OCI-LY7 (cell line): ENCODE results near the gene AFG3L2. TPM values are rescaled to one million over a fixed set of nuclear protein-coding genes. Genes with fewer than 3 reads are reported as not detected.

Experiments
- BruUV-seq: library from RNA; stranded (reverse); fragments of 400-500 nt; replicated peaks from 2 replicates; lab custom pipeline; 2021; lab: Mats Ljungman, UMichigan
- CTCF ChIA-PET: fragments of 300-600 bp; sonication (Branson Sonifier 250); formaldehyde crosslinking; loops from one replicate; lab custom pipeline; 2022; ENCODE audit warnings: antibody characterized with exemption; ENCODE audit not compliant: unreplicated experiment; lab: Charles Lee
- POLR2A ChIA-PET: fragments of 300-600 bp; sonication (Branson Sonifier 250); formaldehyde crosslinking; loops from one replicate; lab custom pipeline; 2022; ENCODE audit warnings: antibody characterized with exemption; lab: Charles Lee
- DNase-seq: peaks from one replicate; pipeline ENCODE4 v3.0.0-alpha.2; 2015; ENCODE audit warnings: low spot score
- H2AFZ ChIP-seq: fragments of 200-600 bp; sonication (generic), shearing (Covaris generic); 2 replicates; pipeline ENCODE4 v1.6.1; 2014; ENCODE audit warnings: mild to moderate bottlenecking, antibody characterized with exemption, low read length, moderate library complexity
- H3K27ac ChIP-seq: fragments of 200-600 bp; sonication (generic); 2 replicates; pipeline ENCODE4 v1.5.1; 2014; ENCODE audit warnings: mixed run types, low read depth, mild to moderate bottlenecking, moderate library complexity, low read length, inconsistent platforms; ENCODE audit not compliant: poor library complexity, severe bottlenecking
- H3K36me3 ChIP-seq: fragments of 200-600 bp; sonication (generic); 2 replicates; pipeline ENCODE4 v1.6.1; 2014; ENCODE audit warnings: mild to moderate bottlenecking, antibody characterized with exemption, low read length, moderate library complexity, mixed read lengths; ENCODE audit not compliant: insufficient read depth
- H3K4me1 ChIP-seq: fragments of 200-600 bp; sonication (generic); 2 replicates; pipeline ENCODE4 v1.5.1; 2014; ENCODE audit warnings: mild to moderate bottlenecking, low read length; ENCODE audit not compliant: insufficient read depth, poor library complexity, severe bottlenecking
- H3K4me2 ChIP-seq: fragments of 200-600 bp; sonication (generic); 2 replicates; pipeline ENCODE4 v1.6.1; 2014; ENCODE audit warnings: mild to moderate bottlenecking, low read length
- H3K4me3 ChIP-seq: fragments of 200-600 bp; sonication (generic); 2 replicates; pipeline ENCODE4 v1.5.1; 2014; ENCODE audit warnings: mild to moderate bottlenecking, low read depth, low read length; ENCODE audit not compliant: poor library complexity, severe bottlenecking
- H3K79me2 ChIP-seq: fragments of 200-600 bp; sonication (generic); 2 replicates; pipeline ENCODE4 v1.6.1; 2016; ENCODE audit warnings: low read depth, mild to moderate bottlenecking, low read length, moderate library complexity, mixed read lengths; ENCODE audit not compliant: insufficient read depth
- H3K9me2 ChIP-seq: fragments of 200-600 bp; sonication (generic); 2 replicates; pipeline ENCODE4 v1.6.1; 2016; ENCODE audit warnings: mild to moderate bottlenecking, low read length, mixed read lengths; ENCODE audit not compliant: insufficient read depth
- H3K9me3 ChIP-seq: fragments of 200-600 bp; sonication (generic); 2 replicates; pipeline ENCODE4 v1.6.1; 2014; ENCODE audit warnings: mild to moderate bottlenecking, mixed run types, low read length, mixed read lengths
- H4K20me1 ChIP-seq: fragments of 200-600 bp; sonication (generic); 2 replicates; pipeline ENCODE4 v1.6.1; 2014; ENCODE audit warnings: mild to moderate bottlenecking, antibody characterized with exemption, low read length, moderate library complexity, mixed read lengths; ENCODE audit not compliant: insufficient read depth
- CTCF ChIP-seq: fragments of 200-600 bp; sonication (generic); conservative IDR thresholded peaks from 2 replicates; pipeline ENCODE4 v1.5.1; 2014; ENCODE audit warnings: mild to moderate bottlenecking, antibody characterized with exemption, low read length, moderate library complexity, mixed read lengths
- EZH2phosphoT487 ChIP-seq: fragments of 200-600 bp; sonication (generic); IDR thresholded peaks from 2 replicates; pipeline ENCODE4 v1.6.1; 2018; ENCODE audit warnings: low read depth, borderline replicate concordance, mild to moderate bottlenecking, mixed run types, antibody characterized with exemption, low read length, moderate library complexity, mixed read lengths
- intact Hi-C: fragments of 100-400 bp; cut with micrococcal nuclease; formaldehyde crosslinking; loops from one replicate; pipeline ENCODE4 v1.10.0; 2022; ENCODE audit not compliant: unreplicated experiment
- total RNA-seq, 2 experiments: library from RNA; depleted of rRNA in 1 of 2; stranded (reverse); fragments of >200 nt in 1 of 2; shearing (Covaris generic) in 1 of 2; gene quantifications; 2 replicates each; pipeline ENCODE4 v1.2.3, GENCODE V29; 2014 to 2022

Gene AFG3L2
- total RNA-seq, 2 experiments from 2014 or later, result 44.8 to 72.7 TPM

- CTCF ChIA-PET, result no interaction called here
- no peak for DNase-seq
- POLR2A ChIA-PET, result interaction anchor here (0.8 kb wide), 1 partner anchor 43 kb away, joined by 3 read pairs; the partner anchor contains the start of gene AFG3L2
- no peaks in the 10 kb centered on the region for H3K4me1 ChIP-seq
- H3K4me2 ChIP-seq, result no peak overlapping the region
- peaks cover 69% of the 10 kb centered on the region for H3K36me3 ChIP-seq
- H3K9me2 ChIP-seq, result no peaks in the 10 kb centered on the region
- H4K20me1 ChIP-seq, result no peaks in the 10 kb centered on the region
- no peaks in the 10 kb centered on the region for H3K79me2 ChIP-seq
- no peak overlapping the region for H2AFZ ChIP-seq
- no peak overlapping the region for H3K27ac ChIP-seq
- no TSS peak for BruUV-seq
- TF ChIP-seq EZH2phosphoT487 (no peak), CTCF (no peak)
- no peak overlapping the region for H3K4me3 ChIP-seq
- intact Hi-C loops, result no loop called here
- no peaks in the 10 kb centered on the region for H3K9me3 ChIP-seq
Measured at GRCh38 chr18:12334366-12334808, 42.6 kb downstream of the AFG3L2 start.

GRCh38 chr18:12333506-12334290, 43.3 kb downstream of the AFG3L2 start:
- intact Hi-C loops, result no loop called here
- Histone ChIP-seq H3K4me3 (no peak overlapping the region), H4K20me1 (no peaks in the 10 kb centered on the region), H3K4me2 (no peak overlapping the region), H3K4me1 (no peaks in the 10 kb centered on the region), H3K27ac (no peak overlapping the region), H2AFZ (no peak overlapping the region), H3K9me3 (no peaks in the 10 kb centered on the region), H3K36me3 (peaks cover 73% of the 10 kb centered on the region), H3K79me2 (no peaks in the 10 kb centered on the region), H3K9me2 (no peaks in the 10 kb centered on the region)
- no peak for DNase-seq
- ChIA-PET CTCF (no interaction called here), POLR2A (no interaction called here)
- BruUV-seq, result no TSS peak
- TF ChIP-seq EZH2phosphoT487 (no peak), CTCF (no peak)

- no TSS peak for BruUV-seq
Measured at GRCh38 chr18:12330766-12331165, 46.3 kb downstream of the AFG3L2 start.

More at GRCh38 chr18:12330766-12331165, 46.3 kb downstream of the AFG3L2 start:
- TF ChIP-seq CTCF, result no peak
- TF ChIP-seq EZH2phosphoT487, result no peak
- Histone ChIP-seq H2AFZ (no peak overlapping the region), H3K4me3 (no peak overlapping the region), H3K9me3 (no peaks in the 10 kb centered on the region), H3K79me2 (no peaks in the 10 kb centered on the region), H3K27ac (no peak overlapping the region), H3K4me2 (no peak overlapping the region), H4K20me1 (no peaks in the 10 kb centered on the region), H3K36me3 (peaks cover 73% of the 10 kb centered on the region), H3K4me1 (no peaks in the 10 kb centered on the region), H3K9me2 (no peaks in the 10 kb centered on the region)
- ChIA-PET POLR2A (interaction anchor here (0.6 kb wide), 1 partner anchor 498 kb away, joined by 3 read pairs; no protein-coding TSS in a partner anchor), CTCF (no interaction called here)
- intact Hi-C loops, result no loop called here
- no peak for DNase-seq
